GM12878 (cell line): ENCODE results near the gene ELAVL4. TPM values are rescaled to one million over a fixed set of nuclear protein-coding genes. Genes with fewer than 3 reads are reported as not detected.

Experiments
- ATAC-seq: fragments of 200-7000 bp; cut with Tn5 transposase; 3 replicates; pipeline ENCODE4 v1.9.1; 2020; ENCODE audit warnings: mild to moderate bottlenecking, moderate library complexity
- BruUV-seq: library from RNA; stranded (reverse); fragments of 400-500 nt; replicated peaks from 2 replicates; lab custom pipeline; 2021; lab: Mats Ljungman, UMichigan
- CTCF ChIA-PET: fragments of 300-600 bp; sonication (Branson Sonifier 250); formaldehyde crosslinking; extraction: SDS; loops from one replicate; lab custom pipeline; 2021; ENCODE audit warnings: inconsistent platforms; lab: Yijun Ruan, JAX
- POLR2A ChIA-PET: fragments of 350-600 bp; formaldehyde crosslinking; extraction: SDS; loops from one replicate; lab custom pipeline; 2021; ENCODE audit warnings: inconsistent platforms; lab: Charles Lee
- RAD21 ChIA-PET: fragments of 300-600 bp; sonication (Branson Sonifier 250); formaldehyde crosslinking; loops from one replicate; lab custom pipeline; 2023; ENCODE audit warnings: antibody characterized with exemption; ENCODE audit not compliant: unreplicated experiment; lab: Charles Lee
- SMC1A ChIA-PET: fragments of 300-600 bp; sonication (Branson Sonifier 250); formaldehyde crosslinking; loops from one replicate; lab custom pipeline; 2023; ENCODE audit not compliant: unreplicated experiment, uncharacterized antibody; lab: Charles Lee
- DNase-seq: peaks from one replicate; pipeline ENCODE4 v3.0.0-alpha.2; 2011; ENCODE audit warnings: low read depth, low spot score
- FAIRE-seq: peaks from 3 replicates; lab custom pipeline; 2011; peaks lifted over from hg19 to GRCh38; lab: Jason Lieb, UNC
- H2AFZ ChIP-seq: 2 replicates; pipeline ENCODE4 v1.6.0; 2011; ENCODE audit warnings: low read depth, low read length, control low read depth; ENCODE audit not compliant: control insufficient read depth
- H3K27ac ChIP-seq: 2 replicates; pipeline ENCODE4 v1.5.1; 2011; ENCODE audit warnings: control low read depth; ENCODE audit not compliant: control insufficient read depth, insufficient read depth
- H3K27me3 ChIP-seq, 2 experiments: replicated peaks in 1 of 2; 2 replicates each; pipeline versions ENCODE4 v1.6.0 to v1.6.1; 2011; ENCODE audit warnings: low read length in 1 of 2; ENCODE audit not compliant: control insufficient read depth in 2 of 2, insufficient read depth in 2 of 2
- H3K36me3 ChIP-seq, 2 experiments: 2 replicates each; pipeline ENCODE4 v1.5.1; 2011; ENCODE audit warnings: low read length in 1 of 2; ENCODE audit not compliant: control insufficient read depth in 2 of 2, insufficient read depth in 2 of 2
- H3K4me1 ChIP-seq: 2 replicates; pipeline ENCODE4 v1.6.1; 2011; ENCODE audit warnings: mild to moderate bottlenecking, low read length, moderate library complexity, mixed read lengths; ENCODE audit not compliant: control insufficient read depth, insufficient read depth
- H3K4me2 ChIP-seq: 2 replicates; pipeline ENCODE4 v1.6.0; 2011; ENCODE audit warnings: control low read depth; ENCODE audit not compliant: control insufficient read depth, insufficient read depth
- H3K4me3 ChIP-seq: fragments of 200-600 bp; sonication (generic); 2 replicates; pipeline ENCODE4 v1.5.1; 2016
- H3K79me2 ChIP-seq: 2 replicates; pipeline ENCODE4 v1.6.0; 2011; ENCODE audit warnings: low read length; ENCODE audit not compliant: control insufficient read depth, insufficient read depth
- H3K9ac ChIP-seq: 2 replicates; pipeline ENCODE4 v1.8.0; 2011; ENCODE audit warnings: low read length, control low read depth, mixed read lengths; ENCODE audit not compliant: control insufficient read depth, insufficient read depth
- H3K9me3 ChIP-seq: replicated peaks from 3 replicates; pipeline ENCODE4 v1.5.1; 2011; ENCODE audit warnings: mild to moderate bottlenecking, low read length; ENCODE audit not compliant: control insufficient read depth, insufficient read depth
- H4K20me1 ChIP-seq: 2 replicates; pipeline ENCODE4 v1.6.0; 2011; ENCODE audit not compliant: control insufficient read depth, insufficient read depth
- JUNB ChIP-seq: IDR thresholded peaks from 2 replicates; pipeline ENCODE4 v1.6.1; 2016; ENCODE audit warnings: antibody characterized with exemption, mild to moderate bottlenecking
- KDM1A ChIP-seq: fragments of 200-600 bp; sonication (generic); IDR thresholded peaks from 2 replicates; pipeline ENCODE4 v1.6.1; 2016; ENCODE audit warnings: borderline replicate concordance
- KLF5 ChIP-seq: fragments of 450-650 bp; IDR thresholded peaks from 2 replicates; pipeline ENCODE4 v1.6.1; 2014; ENCODE audit warnings: mild to moderate bottlenecking; ENCODE audit not compliant: partially characterized antibody
- MXI1 ChIP-seq: fragments of 150-350 bp; IDR thresholded peaks from 2 replicates; pipeline ENCODE4 v1.6.1; 2011; ENCODE audit warnings: low read depth, mild to moderate bottlenecking, inconsistent platforms, low read length, improper control_type of control experiment
- MYC ChIP-seq: IDR thresholded peaks from 2 replicates; pipeline ENCODE4 v1.6.1; 2011; ENCODE audit warnings: mild to moderate bottlenecking, low read length, moderate library complexity, inconsistent platforms; ENCODE audit not compliant: insufficient read depth, insufficient replicate concordance, insufficient read length, severe bottlenecking
- PBX3 ChIP-seq: IDR thresholded peaks from 2 replicates; pipeline ENCODE4 v1.6.1; 2011; ENCODE audit warnings: mild to moderate bottlenecking, low read depth, low read length, moderate library complexity; ENCODE audit not compliant: insufficient replicate concordance
- SP1 ChIP-seq: IDR thresholded peaks from one replicate; pipeline ENCODE4 v1.6.1; 2011; ENCODE audit warnings: low read depth, low read length
- WGBS: methylation state at CpG from one replicate; pipeline ENCODE4 v1.1.6; 2016; ENCODE audit warnings: low lambda C conversion rate; ENCODE audit not compliant: insufficient replicate concordance, insufficient coverage; ENCODE audit errors: missing lambda C conversion rate; 5-methylcytosine and 5-hydroxymethylcytosine counted together
- in situ Hi-C: fragments of 300-500 bp; cut with MboI; formaldehyde crosslinking; loops from 9 replicates; pipeline ENCODE4 v1.14.3; 2018; ENCODE audit warnings: mixed read lengths
- intact Hi-C: fragments of 100-400 bp; cut with micrococcal nuclease; formaldehyde crosslinking; loops from one replicate; pipeline ENCODE4 v1.14.2; 2022; ENCODE audit not compliant: unreplicated experiment
- polyA plus RNA-seq, 11 experiments: library from polyadenylated mRNA; depleted of rRNA in 4 of 11; unstranded in 6 of 11; stranded (reverse) in 5 of 11; fragments of >200 nt; fragmentation: Nextera tagmentation in 4 of 11; fragmentation: Illumina TruSeq in 1 of 11; extraction: Ambion mirVana in 4 of 11; extraction: Trizol in 1 of 11; gene quantifications; 1 replicate in 1 of 11; 2 replicates in 10 of 11; pipeline versions ENCODE4 v1.2.1 to v1.2.3, GENCODE V29; 2011 to 2016; ENCODE audit warnings: inconsistent platforms in 2 of 11, missing spikeins in 2 of 11, low read depth in 1 of 11
- total RNA-seq, 4 experiments: library from RNA; depleted of rRNA in 3 of 4; stranded (reverse); fragments of >200 nt in 3 of 4; fragmentation: Illumina TruSeq in 1 of 4; extraction: Trizol in 1 of 4; gene quantifications; 2 replicates each; pipeline versions ENCODE4 v1.2.1 to v1.2.3, GENCODE V29; 2013 to 2021

The ELAVL4 gene
- total and polyA plus RNA-seq, 10 of the 15 experiments (the other 5 are each of a cell fraction or from before 2014, with no cell fraction given): 0.10 to 0.53 (median 0.17) TPM; not detected in 6

- no peak for FAIRE-seq
- 47% methylated on average over 3 of the region's 3 CpGs for WGBS
- Histone ChIP-seq H3K27ac (no peak overlapping the region), H3K79me2 (no peaks in the 10 kb centered on the region), H3K4me2 (no peak overlapping the region), H3K27me3 (peaks cover 0 to 2% of the 10 kb centered on the region in 2 experiments; a peak in 3 of 4 replicates), H4K20me1 (no peaks in the 10 kb centered on the region), H3K9me3 (no peaks in the 10 kb centered on the region), H2AFZ (no peak overlapping the region), H3K4me3 (no peak overlapping the region), H3K36me3 (no peaks in the 10 kb centered on the region), H3K9ac (no peak overlapping the region), H3K4me1 (no peaks in the 10 kb centered on the region)
- DNase-seq: no peak
- ChIA-PET SMC1A (no interaction called here), CTCF (no interaction called here), RAD21 (no interaction called here), POLR2A (no interaction called here)
- in situ Hi-C loops (no loop called here), intact Hi-C loops (no loop called here)
- BruUV-seq: no TSS peak
- ATAC-seq: no peak
- TF ChIP-seq JUNB (no peak), SP1 (no peak), KLF5 (no peak), PBX3 (no peak), KDM1A (no peak)
These were observed 46.8 kb downstream of the ELAVL4 start for GRCh38 chr1:50155541-50155940.

- in situ Hi-C loops: no loop called here
These were observed 47.7 kb downstream of the ELAVL4 start for GRCh38 chr1:50156241-50157010.

More at GRCh38 chr1:50156241-50157010, 47.7 kb downstream of the ELAVL4 start:
- Histone ChIP-seq H3K27me3 (peaks cover 0 to 2% of the 10 kb centered on the region in 2 experiments; a peak in 3 of 4 replicates), H3K4me1 (no peaks in the 10 kb centered on the region), H3K79me2 (no peaks in the 10 kb centered on the region), H3K9me3 (no peaks in the 10 kb centered on the region), H2AFZ (no peak overlapping the region), H4K20me1 (no peaks in the 10 kb centered on the region), H3K27ac (no peak overlapping the region), H3K36me3 (no peaks in the 10 kb centered on the region), H3K4me3 (no peak overlapping the region), H3K9ac (no peak overlapping the region), H3K4me2 (no peak overlapping the region)
- no peak for ATAC-seq
- BruUV-seq: no TSS peak
- CTCF ChIA-PET: no interaction called here
- intact Hi-C loops: no loop called here
- FAIRE-seq: no peak
- 34% methylated on average over 7 of the region's 7 CpGs for WGBS
- no peak for DNase-seq
- RAD21 ChIA-PET: no interaction called here
- SMC1A ChIA-PET: no interaction called here
- no peak for TF ChIP-seq MXI1
- no peak for TF ChIP-seq MYC
- POLR2A ChIA-PET: no interaction called here
